ENCODE results near the gene TCHHL1.

The TCHHL1 gene

GRCh38 chr1:152112885-152113432, 24.1 kb upstream of the TCHHL1 start:
- TF ChIP-seq CTCF (IDR thresholded peaks at IDR 0.05), result no peak

- TF ChIP-seq CTCF (IDR thresholded peaks at IDR 0.05), result no peak
Measured at GRCh38 chr1:152112101-152112884, 23.4 kb upstream of the TCHHL1 start.

- TF ChIP-seq CTCF (IDR thresholded peaks at IDR 0.05), result no peak
Measured at GRCh38 chr1:152111515-152111968, 22.7 kb upstream of the TCHHL1 start.

- TF ChIP-seq CTCF (IDR thresholded peaks at IDR 0.05), result no peak
Measured at GRCh38 chr1:152110860-152111514, 22.1 kb upstream of the TCHHL1 start.

- no peak for TF ChIP-seq CTCF (IDR thresholded peaks at IDR 0.05)
Measured at GRCh38 chr1:152110365-152110859, 21.5 kb upstream of the TCHHL1 start.

GRCh38 chr1:152109998-152110294, 21.1 kb upstream of the TCHHL1 start:
- TF ChIP-seq CTCF (IDR thresholded peaks at IDR 0.05), result no peak

GRCh38 chr1:152109231-152109997, 20.6 kb upstream of the TCHHL1 start:
- no peak for TF ChIP-seq CTCF (IDR thresholded peaks at IDR 0.05)
